UCSD-AML1 (cell line): ENCODE results near the gene PRKCE.

Experiments used
- DNase-seq: peaks from one replicate; lab custom pipeline; 2025; ENCODE audit not compliant: unreplicated experiment; lab: John Stamatoyannopoulos, UW

The PRKCE gene

GRCh38 chr2:45722477-45722876 is 71.0 kb downstream of the PRKCE start:
- no peak for DNase-seq

DNA sequence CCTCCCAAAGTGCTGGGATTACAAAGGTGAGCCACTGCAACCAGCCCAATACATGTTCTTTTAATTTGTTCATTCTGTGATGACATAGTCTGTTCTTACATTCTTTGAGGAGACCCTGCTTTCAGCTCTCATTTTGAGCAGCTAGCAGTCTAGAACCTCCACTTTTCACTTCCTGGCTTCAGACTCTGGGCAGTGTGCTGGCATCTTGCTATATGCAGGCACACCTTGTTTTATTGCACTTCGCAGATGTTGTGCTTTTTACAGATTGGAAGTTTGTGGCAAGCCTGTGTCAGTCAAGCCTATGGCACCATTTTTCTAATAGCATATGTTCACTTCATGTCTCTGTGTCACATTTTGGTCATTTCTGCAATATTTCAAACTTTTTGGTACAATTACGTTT is 72.4 kb downstream of the PRKCE start:
- DNase-seq: no peak

DNA sequence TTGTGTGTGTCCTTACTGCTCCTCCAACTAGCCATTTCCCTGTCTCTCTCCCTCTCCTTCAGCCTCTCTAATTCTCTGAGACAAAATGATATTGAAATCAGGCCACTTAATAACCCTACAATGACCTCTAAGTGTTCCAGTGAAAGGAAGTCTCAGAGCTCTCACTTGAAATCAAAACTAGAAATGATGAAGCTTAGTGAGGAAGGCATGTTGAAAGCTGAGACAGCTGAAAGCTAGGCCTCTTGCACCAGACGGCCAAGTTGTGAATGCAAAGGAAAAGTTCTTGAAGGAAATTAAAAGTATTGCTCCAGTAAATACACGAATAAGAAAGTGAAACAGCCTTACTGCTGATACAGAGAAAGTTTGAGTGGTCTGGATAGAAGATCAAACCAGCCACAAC is 72.9 kb downstream of the PRKCE start:
- DNase-seq: no peak

DNA sequence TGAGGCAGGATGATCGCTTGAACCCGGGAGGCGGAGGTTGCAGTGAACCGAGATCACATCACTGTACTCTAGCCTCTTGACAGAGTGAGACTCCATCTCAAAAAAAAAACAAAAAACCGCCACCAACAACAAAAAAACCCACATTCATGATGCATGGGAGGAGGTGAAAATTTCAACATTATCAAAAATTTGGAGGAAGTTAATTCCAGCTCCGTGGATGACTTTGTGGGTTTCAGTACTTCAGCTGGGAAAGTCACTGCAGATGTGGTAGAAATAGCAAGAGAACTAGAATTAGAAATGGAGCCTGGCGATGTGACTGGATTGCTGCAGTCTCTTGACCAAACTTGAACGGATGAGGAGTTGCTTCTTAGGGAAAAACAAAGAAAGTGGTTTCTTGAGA is 74.3 kb downstream of the PRKCE start:
- DNase-seq: no peak

DNA sequence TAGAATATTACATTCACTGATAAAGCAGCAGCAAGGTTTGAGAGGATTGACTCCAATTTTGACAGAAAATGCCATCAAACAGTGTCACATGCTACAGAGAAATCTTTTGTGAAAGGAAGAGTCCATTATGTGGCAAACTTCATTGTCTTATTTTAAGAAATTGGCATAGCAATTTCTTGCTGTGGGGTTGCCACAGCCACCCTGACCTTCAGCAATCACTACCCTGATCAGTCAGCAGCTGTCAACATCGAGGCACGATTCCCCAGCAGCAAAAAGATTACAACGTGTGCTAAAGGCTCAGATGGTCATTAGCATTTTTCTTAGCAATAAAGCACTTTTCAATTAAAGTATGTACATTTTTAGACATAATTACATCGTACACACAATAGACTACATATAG is 74.7 kb downstream of the PRKCE start:
- DNase-seq: no peak

DNA sequence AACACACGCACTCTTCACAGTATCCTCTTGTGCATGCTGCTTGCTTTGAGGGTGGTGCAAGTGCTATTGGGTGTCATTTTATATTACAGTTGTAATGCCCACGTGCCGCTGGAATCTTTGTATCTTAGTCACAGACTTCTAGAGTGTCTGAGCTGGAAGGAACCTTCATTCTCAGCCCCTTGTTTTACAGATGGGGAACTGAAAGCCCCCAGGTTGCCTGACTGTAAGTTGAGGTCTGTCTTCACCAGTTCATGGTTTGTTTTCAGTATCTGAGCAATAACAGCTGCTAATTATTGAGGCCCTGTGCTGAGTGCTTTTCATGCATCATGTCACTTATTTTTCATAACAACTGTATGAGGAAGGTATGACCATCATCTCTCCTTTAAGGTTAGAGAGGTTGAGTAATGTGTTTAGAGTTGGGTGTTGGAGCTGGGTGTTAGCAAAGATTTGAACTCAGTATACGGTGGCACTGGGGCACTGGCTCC is 77.0 kb downstream of the PRKCE start:
- no peak for DNase-seq

GRCh38 chr2:45729753-45730512 is 78.5 kb downstream of the PRKCE start:
- DNase-seq: peak; percentile 31

- no peak for DNase-seq
These were observed 79.7 kb downstream of the PRKCE start for GRCh38 chr2:45731141-45731540.

GRCh38 chr2:45732436-45732835 is 81.0 kb downstream of the PRKCE start:
- DNase-seq: no peak

DNA sequence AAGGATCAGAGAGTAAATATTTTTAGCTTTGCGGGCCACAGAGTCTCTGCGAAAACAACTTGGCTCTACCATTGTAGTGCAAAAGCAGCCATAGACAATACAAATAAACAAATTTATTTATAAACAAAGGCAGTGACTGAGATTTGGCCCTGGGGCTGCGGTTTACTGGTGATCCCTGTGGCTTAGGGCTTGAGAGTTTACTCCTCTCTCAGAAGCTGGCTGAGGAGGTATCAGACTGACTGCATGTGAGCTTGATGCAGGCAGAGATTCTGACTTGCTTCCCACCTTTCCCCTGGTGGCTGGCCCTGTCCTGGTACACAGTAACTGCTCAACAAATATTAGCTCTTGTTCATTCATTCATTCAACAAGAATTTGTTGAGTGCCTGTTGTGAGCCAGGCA is 81.5 kb downstream of the PRKCE start:
- DNase-seq: no peak

DNA sequence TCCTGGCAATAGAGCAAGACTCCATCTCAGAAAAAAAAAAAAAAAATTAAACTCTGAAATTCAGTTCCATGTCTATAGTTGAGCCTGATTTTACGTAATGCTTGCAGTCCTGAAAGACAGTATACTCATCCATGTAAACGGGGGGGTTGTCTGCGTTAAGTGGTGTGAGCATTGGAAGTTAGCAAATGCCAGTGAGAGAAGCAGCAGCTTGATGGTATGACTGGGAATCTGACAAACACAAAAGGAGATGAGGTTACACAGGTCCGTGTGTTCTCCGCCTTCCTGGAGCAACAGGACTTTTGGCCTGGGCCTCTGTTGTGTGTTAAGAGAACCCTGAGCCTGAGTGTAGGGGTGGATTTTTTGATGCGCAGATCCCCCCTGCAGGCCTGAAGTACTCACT is 82.9 kb downstream of the PRKCE start:
- no peak for DNase-seq

GRCh38 chr2:45734952-45735351 is 83.5 kb downstream of the PRKCE start:
- no peak for DNase-seq

- no peak for DNase-seq
These were observed 85.6 kb downstream of the PRKCE start for GRCh38 chr2:45736757-45737704.

- DNase-seq: no peak
These were observed 88.5 kb downstream of the PRKCE start for GRCh38 chr2:45739796-45740485.

- DNase-seq: no peak
These were observed 89.8 kb downstream of the PRKCE start for GRCh38 chr2:45741161-45741850.

- no peak for DNase-seq
These were observed 92.3 kb downstream of the PRKCE start for GRCh38 chr2:45743531-45744396.

DNA sequence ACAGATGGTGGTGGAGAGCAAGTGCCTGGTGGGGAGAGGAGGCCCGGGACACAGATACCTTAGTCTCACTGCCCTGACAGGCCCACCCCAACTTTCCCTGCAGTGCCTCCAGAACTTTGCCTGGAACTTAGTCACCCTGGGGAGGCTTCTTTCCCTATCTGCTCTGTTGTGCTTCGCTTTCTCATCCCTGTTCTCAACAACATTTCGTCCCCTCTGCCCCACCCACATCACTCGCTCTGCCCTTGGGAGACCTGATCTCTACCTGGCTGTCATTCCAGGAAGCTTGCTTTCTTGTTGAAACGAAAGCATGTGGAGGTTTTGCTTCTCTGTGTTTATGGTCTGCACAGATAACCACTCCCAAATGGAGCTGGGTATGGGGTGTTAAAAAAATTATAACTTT is 93.8 kb downstream of the PRKCE start:
- DNase-seq: no peak

GRCh38 chr2:45746888-45747287 is 95.4 kb downstream of the PRKCE start:
- DNase-seq: no peak

DNA sequence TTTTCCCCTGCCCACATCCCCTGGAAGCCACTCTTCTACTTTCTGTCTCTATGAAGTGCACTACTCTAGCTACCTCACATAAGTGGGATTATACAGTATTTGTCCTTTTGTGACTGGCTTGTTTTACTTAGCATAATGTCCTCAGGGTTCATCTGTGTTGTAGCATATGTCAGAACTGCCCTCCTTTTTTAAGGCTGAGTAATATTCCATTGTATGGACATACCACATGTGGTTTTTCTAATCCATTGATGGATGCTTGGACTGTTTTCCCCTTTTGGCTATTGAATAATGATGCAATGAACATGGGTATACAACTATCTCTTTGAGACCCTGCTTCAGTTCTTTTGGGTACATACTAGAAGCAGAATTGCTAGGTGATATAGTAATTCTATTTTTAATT is 95.9 kb downstream of the PRKCE start:
- DNase-seq: no peak

- DNase-seq: no peak
These were observed 96.8 kb downstream of the PRKCE start for GRCh38 chr2:45748239-45748638.
